8988T (cell line): ENCODE measurements around the gene TKTL1.
A peak's percentile ranks its signal among the peaks of the same experiment; 100 is the strongest.

ENCODE experiments used
- DNase-seq: peaks from one replicate; pipeline ENCODE4 v3.0.0; 2011

TKTL1 gene

DNA sequence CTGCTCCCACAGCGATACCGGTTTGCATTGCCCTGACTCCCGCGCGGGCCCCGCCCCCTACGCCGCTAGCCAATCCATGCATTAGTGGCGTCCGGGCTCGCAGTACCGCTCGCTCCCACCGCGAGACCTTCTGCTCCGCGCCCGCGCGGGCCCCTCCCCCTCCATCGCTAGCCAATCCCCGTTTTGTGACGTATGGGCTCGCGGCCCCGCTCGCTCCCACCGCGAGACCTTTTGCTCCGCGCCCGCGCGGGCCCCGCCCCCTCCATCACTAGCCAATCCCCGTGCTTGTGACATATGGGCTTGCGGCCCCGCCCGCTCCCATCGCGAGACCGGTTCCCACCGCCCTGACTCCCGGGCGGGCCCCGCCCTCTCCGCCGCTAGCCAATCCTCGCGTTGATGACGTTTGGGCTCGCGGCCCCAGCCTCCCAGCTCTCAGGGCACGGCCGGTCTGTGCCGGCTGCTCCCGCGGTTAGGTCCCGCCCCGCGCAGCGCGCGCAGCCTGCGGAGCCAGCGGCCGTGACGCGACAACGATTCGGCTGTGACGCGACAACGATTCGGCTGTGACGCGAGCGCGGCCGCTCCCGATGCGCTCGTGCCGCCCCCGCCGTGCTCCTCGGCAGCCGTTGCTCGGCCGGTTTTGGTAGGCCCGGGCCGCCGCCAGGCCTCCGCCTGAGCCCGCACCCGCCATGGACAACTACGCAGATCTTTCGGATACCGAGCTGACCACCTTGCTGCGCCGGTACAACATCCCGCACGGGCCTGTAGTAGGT is 83.4 kb downstream of the TKTL1 start, which contains the start of gene EMD:
Gene EMD (plus strand): TSS at position 497 of the 770 bp plus-strand sequence. CDS start 190 bp downstream, at position 687.
- peak; percentile 73 for DNase-seq

GRCh38 chrX:154379569-154379951 is 84.0 kb downstream of the TKTL1 start:
- DNase-seq: no peak
